Mammary epithelial cell (primary cell): ENCODE data around the gene ACTL8.

Source experiments
- EZH2 ChIP-seq: IDR thresholded peaks from 2 replicates; pipeline ENCODE4 v1.6.1; 2012; ENCODE audit warnings: low read length, inconsistent platforms, borderline replicate concordance
- TF ChIP-seq, protein P1 (sequence below), 2 donors: IDR thresholded peaks in 1 of 2; conservative IDR thresholded peaks in 1 of 2; 2 replicates each; pipeline ENCODE4 v1.5.1; 2011 to 2012; ENCODE audit warnings: inconsistent platforms in 2 of 2, low read length in 2 of 2, mild to moderate bottlenecking in 2 of 2, control low read depth in 1 of 2, low read depth in 1 of 2; ENCODE audit not compliant: insufficient read depth in 1 of 2; ENCODE audit errors: extremely low read depth in 1 of 2

- TF ChIP-seq, protein P1, sequence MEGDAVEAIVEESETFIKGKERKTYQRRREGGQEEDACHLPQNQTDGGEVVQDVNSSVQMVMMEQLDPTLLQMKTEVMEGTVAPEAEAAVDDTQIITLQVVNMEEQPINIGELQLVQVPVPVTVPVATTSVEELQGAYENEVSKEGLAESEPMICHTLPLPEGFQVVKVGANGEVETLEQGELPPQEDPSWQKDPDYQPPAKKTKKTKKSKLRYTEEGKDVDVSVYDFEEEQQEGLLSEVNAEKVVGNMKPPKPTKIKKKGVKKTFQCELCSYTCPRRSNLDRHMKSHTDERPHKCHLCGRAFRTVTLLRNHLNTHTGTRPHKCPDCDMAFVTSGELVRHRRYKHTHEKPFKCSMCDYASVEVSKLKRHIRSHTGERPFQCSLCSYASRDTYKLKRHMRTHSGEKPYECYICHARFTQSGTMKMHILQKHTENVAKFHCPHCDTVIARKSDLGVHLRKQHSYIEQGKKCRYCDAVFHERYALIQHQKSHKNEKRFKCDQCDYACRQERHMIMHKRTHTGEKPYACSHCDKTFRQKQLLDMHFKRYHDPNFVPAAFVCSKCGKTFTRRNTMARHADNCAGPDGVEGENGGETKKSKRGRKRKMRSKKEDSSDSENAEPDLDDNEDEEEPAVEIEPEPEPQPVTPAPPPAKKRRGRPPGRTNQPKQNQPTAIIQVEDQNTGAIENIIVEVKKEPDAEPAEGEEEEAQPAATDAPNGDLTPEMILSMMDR (conservative IDR thresholded peaks at IDR 0.05 in 1 of 2, IDR thresholded peaks at IDR 0.05 in 1 of 2; ENCODE audit: extremely low read depth in 1 of 2, insufficient read depth in 1 of 2, low read depth in 1 of 2, low read length in 2 of 2) = no peak
- no peak for TF ChIP-seq EZH2
Measured at GRCh38 chr1:17765444-17766411, 10.6 kb downstream of the ACTL8 start.
